NCI-H2227 (cell line): Measurements from ENCODE around the gene TRIM10.

Experiments used
- DNase-seq: peaks from one replicate; lab custom pipeline; 2025; ENCODE audit not compliant: unreplicated experiment; lab: John Stamatoyannopoulos, UW

Gene TRIM10, protein sequence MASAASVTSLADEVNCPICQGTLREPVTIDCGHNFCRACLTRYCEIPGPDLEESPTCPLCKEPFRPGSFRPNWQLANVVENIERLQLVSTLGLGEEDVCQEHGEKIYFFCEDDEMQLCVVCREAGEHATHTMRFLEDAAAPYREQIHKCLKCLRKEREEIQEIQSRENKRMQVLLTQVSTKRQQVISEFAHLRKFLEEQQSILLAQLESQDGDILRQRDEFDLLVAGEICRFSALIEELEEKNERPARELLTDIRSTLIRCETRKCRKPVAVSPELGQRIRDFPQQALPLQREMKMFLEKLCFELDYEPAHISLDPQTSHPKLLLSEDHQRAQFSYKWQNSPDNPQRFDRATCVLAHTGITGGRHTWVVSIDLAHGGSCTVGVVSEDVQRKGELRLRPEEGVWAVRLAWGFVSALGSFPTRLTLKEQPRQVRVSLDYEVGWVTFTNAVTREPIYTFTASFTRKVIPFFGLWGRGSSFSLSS

DNA sequence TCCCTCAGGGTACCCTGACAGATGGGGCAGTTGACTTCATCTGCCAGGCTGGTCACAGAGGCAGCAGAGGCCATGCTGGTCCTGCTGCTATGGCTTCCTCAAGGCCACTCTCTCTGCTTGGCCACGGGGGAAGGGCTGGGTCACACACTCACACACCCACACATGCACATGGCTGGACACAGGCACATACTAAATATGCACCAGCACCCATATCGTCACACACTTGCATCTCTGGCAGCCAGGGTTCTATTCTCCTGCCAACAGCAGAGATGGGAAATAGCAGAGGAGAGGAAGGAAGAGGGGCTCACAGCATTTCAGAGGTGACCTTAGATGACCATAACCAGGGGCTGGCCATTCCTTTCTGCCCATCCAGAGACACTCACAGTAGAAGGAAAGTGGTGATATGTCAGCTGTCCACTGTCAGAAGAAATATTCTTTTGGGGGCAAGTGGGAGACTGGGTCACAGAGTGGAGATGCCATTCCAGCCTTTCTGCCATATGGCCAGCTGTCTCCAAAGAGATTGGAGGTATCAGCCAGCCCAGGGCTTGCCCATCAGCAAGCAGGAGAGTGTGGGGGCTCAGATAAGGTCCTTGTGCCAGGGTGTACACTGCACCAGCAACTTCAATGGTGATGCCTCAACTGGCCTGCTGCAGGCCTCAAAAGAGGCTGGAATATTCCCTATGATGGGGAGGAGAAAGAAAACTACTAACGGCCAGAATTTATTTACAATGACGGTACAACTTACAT lies at the start of gene TRIM10:
TSS of gene TRIM10 (minus strand) at position 427 of the 747 bp plus-strand sequence. CDS start at position 74, 353 bp downstream.
- DNase-seq: no peak

DNA sequence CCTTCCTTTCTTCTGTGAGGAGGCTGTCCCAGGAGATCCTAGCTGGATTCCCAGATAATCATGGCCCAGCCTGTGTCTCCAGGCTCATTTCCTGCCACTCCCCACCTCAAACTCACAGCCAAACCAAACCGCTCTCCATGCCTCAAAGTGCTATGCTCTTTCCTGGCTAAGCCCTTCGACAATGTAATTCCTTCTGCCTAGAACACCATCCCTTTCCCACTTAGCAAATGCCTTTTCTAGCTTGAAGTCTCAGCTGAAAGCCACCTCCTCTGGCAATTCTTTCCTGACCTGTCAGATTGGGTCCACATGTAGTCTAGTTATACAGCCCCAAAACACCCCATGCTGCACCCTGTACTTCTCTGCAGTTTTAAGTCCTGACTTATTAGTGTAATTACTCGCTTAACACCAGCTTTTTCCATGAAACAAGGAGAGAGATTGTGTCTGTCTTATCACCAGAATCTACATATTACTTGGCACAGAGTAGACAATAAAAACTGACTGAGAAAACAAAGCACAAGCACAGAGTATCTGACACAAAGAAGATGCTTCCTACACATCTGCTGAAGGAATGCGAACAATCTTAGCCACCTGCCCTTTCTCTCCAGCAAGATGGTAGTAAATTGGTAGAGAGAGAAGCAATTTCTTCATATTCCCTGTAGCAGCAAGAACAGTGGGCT lies 46.7 kb upstream of the TRIM10 start:
- DNase-seq: no peak

DNA sequence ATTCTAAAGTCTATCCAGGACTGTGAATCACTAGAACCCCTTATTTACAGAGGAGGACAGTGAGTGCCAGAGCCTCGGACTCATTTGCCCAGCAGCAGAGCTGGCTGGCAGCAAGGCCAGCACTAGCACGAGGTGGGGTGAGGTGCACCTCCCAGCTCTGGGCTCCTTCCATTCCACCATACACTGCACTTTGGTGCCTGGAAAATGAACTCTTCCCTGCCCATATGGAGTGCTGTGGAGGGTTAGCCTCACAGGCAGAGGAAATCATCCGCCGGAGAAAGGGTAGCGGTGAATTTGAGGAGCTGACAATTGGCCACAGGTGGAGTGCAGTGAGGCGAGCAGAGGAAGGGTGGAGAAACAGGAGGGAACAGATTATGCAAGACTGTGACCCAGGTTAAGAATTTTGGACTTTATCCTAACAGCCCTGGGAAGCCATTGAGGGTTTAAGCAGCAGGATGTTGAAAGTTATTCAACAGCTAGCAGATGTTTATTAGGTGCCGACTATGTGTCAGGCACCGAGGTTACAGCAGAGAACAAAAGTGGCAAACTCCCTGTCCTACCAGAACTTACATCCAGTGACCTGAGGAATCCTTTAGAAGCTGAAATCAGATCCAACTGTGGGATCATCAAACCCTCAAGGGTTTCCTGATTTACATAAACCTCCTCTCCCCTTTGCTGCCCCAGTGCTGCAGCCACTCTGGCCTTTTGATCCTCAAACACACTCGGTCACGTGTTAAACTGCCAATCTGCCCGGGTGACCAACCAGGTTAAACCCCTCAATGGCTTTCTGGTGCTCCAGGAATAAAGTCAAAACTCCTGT lies 46.0 kb upstream of the TRIM10 start:
- no peak for DNase-seq

DNA sequence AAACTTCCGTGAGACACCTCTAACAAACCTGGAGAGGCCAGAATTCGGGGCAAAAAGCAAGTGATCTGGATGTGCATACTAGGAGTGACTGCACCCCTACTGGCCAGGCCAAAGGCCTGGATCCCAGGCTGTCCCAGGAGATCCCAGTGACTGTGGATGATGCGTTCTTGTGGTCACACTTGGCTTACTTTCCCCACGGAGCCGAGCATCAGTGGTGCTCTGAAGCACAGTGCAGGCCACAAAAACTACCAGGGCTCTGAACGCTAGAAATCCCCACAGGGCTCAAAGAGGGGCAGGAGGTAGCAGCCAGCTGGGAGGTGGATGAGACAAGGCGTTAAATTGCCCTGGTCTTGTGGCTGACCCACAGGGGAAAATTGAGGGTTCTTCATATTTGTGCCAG lies 45.1 kb upstream of the TRIM10 start:
- no peak for DNase-seq

DNA sequence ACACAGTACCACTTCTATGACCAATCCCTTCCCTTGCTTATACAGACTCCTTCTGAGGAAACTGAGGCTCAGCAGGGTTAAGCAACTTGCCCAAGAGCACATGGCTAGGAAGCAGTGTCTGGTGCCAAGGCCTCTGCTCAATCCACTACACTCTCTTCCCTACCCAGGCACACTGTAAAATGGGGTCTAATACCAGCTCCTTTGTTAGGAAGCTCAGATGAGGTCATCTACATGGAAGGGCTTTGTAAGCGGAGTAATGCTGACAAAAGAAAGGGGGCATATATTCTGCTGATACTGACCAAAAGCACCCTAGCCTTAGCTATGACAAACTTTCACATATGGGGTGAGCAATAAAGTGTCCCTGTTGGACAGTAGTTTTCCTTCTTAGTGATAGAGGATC lies 43.1 kb upstream of the TRIM10 start:
- no peak for DNase-seq

DNA sequence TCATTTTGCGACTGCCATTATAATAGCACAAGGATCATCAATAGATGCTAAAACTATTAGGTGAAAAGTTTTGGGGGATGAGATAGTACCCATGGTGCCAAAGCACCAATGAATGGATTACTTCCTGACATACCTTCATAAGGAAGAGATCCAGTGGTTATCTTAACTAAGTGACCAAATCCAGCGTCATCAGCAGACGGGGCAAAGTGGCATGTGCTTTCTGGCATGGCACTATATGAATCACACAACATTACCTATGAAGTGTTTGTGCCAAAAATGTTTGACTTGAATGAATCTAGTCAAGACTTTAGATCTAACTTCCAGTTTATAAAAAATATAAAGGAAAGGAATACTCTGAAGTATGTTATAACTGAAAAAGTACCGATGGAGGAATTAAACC lies 41.4 kb upstream of the TRIM10 start:
- no peak for DNase-seq

DNA sequence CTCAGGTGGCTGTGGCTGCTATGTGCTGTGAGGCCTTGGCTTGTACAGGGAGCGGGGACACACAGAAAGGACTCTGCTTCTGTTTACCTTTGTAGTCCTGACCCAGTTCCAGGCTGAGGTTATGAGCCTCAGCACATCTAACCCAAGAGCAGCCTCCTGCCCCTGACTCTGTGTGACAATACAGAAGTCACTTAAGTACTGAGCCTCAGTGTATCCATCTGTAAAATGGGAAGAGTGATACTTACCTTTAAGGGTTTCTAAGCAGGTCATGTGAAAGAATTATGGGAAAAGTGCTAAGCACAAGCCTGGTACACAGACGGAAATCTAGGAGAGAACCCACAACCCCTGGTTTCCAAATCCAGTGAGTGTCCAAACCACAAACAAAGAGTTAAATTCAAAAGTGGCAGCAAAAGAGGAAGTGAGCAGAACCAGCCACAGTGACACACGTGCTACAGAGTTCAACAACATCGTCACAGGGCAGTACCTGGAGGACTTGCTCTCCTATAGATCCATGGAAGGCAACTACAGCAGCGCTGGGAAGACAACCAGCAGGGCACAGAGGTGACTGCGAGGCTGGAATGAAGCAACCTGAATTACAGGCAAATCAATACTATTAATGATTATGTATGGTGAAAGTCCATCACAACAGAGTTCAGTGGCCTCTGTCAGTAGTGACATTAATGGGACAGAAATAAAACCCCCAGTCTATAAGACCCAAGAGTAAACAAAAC lies 39.7 kb upstream of the TRIM10 start:
- no peak for DNase-seq

DNA sequence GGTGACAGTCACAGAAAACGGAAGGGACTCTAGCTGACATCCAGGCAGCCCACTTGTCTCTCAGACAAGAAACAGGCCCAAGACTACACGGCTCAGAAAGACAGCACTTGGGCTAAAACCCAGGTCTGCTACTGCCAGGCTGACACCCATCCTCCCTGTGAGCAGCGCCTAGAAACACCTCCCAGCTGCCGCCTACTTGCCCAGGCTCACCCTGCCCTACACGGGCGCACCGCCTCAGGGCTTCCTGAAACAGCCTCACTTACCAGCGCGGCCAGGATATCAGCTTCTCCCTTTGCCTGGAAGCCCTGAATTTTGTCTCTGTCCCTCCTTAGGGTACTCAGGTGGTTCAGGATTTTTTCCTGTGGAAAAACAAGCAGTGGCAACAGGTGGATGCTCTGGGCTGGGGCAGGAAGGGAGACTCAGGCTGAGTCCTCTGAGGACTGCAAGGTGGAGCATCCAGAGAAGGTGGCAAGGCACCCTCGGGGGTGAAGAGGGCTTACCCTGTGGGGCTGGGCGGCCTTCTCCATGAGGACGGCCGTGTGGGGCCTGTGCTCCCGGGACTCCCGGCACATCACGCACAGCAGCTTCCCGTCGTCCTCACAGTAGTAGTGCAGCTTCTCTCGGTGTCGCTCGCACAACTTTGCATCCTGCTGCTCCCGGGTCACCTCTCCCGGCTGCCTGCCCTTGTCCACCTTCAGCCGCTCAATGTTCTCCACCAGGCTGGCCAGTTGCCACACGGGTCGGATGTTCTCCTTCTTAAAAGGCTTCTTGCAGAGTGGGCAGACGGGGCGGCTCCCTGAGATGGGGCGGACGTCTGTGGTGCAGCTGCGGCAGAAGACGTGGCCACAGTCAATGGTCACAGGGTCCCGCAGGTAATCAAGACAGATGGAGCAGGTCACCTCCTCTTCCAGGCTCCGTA lies 37.4 kb upstream of the TRIM10 start:
- DNase-seq: no peak

DNA sequence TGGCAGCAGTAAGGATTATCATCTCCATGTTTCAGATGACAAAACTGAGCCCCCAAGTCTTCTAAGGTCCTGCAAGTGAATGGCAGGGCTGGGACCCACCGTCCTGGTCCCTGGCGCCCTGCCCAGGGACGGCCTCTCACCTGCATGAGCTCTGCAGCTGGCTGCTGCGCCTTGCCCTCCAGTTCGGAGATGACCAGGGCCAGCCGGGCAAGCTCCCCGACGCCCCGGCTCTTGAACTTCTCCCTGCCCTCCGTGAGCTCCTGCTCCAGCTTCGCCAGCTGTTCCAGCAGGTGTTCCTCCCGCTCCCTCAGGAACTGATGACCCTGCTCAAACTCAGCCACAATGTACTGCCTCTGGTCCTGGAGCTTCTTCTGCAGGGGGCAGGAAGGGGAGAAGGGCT lies 35.4 kb upstream of the TRIM10 start:
- DNase-seq: no peak

DNA sequence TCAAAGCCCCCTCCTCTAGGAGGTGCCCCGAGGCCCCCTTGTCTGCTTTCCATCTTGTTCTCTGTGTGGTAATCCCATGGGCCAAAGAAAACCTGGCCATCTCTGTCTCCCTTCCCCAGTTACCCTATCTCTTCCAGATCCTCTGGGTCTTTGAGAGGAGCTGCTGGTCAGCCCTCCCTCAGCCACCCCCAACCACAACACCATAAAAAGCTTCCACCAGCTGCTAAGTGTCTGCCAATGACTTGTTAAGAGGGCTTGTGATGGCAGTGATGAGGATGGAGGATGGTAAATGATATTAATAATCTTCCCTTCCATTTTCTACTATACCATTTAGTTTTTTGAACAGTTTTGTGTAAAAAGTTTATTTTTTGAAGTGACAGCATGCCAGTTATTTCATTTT lies 34.9 kb upstream of the TRIM10 start:
- no peak for DNase-seq

DNA sequence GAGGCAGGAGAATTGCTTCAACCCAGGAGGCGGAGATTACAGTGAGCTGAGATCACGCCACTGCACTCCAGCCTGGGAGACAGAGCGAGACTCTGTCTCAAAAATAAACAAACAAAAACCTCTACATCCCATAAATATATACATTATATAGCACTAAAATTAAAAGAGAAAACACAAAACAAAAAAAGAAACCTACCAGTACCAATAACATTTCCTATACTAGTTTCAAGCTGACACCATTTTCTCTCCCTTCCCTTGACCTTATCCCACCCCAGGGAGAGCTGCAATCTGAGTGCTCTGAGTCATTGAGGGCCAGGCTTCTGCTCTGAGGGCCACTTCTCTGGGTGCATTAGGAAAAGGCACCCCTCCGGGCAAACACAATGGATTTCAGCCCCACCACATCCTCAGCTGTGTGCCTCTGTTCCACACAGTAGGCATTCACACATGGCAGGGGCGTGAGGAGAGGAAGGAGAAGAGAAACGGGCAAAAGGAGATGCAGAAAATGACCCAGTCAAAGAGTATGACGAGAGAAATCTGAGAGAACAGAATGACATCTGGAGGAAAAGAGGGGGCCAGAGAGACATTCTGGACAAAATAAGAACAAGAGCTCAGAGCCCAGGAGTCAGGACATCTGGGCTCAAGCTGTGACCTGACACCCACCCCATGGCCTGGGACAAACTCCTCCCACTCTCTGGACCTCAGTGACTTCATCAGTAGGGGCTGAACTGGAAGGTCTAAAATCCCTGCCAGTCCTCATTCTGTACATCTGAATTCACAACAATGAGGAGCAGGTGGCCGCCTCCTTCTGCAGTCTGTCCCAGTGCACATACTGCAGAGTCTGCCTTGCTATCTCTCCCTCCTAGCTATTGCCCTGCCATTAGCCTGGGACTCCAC lies 34.0 kb upstream of the TRIM10 start:
- DNase-seq: no peak

DNA sequence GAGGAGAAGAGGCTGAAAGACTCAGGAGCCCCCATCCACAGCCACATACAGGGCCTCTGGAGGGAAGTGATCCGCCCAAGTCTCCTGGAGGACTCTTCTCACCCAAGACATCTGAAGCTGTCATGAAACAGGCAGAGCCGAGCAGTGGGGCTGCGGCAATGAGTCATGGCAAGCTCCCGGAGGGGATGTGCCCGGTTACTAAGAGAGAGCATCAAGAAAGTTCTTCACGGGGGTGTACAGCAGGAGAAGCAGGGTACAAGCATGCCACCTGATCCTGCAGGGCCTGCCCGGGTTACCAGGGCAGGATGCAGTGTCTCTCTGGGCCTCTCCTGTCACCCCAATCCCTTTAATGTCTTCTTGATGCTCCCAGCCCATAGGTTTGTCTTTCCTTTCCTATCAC lies 31.1 kb upstream of the TRIM10 start:
- no peak for DNase-seq

DNA sequence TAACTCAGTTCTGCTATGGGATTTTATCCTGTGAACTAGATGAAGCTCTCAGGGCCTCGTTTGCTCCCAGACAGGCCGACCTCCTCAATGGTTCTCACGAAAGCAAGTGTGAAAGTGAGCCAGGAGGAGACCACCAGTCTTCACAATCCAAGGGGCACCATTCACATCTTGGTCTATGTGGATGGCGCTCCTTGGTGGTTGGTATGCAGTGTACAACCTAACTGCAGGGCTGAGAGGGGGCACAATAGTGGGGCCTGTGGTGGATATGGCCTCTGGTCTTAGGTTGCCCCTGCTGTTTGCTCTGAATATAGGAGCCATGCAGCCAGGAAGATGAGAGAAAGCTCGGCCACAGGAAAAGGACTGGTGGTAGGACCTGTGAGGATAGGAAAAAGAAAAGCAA lies 27.5 kb upstream of the TRIM10 start:
- DNase-seq: no peak

DNA sequence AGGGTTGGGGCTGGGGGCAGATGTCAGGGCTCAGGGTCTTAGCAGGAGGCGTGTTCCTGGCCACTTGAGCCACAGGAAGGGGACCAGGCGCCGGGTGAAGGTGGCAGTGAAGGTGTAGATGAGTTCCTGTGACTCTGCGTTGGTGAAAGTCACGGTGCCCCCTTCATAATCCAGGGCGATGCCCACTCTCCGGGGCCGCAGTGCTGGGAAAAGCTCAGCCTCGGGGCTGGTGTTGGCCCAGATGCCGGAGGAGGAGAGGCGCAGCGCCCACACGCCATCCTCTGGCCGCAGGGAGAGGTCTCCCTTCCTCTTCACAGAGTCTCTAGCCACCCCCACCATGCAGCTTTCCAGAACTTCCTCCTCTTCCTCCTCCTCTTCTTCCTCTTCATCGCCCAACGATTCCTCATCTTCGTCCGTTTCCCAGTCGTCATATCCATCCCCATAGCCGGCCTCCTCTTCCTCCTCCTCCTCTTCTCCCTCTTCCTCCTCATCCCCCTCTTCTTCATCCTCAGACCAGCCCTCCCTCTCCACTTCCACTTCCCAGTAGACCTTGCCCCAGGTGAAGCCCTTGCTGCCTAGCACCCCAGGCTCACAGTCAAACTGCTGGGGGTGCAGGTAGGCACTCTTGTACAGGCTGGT lies 25.0 kb upstream of the TRIM10 start:
- DNase-seq: no peak

DNA sequence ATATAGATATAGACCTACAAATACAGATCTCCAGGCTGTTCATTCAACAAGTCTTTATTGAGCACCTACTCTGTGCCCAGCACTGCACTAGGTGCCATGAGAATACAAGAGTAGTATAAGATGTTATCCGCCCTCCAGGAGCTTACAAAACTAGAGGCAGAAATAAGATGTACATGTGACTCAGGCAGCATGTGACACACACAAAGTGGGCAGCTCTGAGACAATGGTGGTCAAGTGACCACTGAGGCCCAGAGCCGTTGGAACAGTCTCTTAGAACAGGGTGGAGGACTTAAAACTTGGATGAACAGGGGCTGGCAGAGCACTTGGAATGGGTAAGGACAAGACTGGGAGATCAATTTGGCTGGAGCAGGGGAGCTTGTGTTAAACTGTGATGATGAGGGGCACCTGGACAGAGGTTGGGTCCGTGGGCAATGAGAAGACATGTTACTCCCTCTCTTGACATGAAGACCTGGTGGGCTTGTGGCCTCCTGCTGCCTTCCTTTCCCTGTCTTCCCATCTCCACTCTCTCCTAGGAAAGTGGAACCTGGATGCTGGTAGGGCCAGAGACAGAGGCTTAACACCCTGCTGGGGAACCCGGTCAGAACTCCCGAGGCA lies 23.5 kb upstream of the TRIM10 start:
- no peak for DNase-seq

DNA sequence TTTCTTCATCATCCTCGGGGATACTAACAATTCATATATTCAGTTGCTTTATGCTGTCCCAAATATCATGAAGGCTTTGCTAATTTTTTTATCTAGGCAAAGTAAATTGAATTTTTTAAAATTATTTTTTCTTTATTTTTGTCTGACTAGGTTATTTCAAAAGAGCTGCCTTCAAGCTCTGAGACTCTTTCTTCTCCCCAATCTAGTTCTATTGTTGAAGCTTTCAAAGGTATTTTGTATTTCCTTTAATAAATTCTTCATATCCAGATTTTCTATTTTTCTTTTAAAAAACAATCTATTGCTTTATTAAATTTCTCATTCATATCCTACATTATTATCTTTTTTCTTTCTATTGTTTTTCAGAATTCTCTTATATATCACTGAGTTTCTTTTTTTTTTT lies 19.1 kb upstream of the TRIM10 start:
- no peak for DNase-seq

DNA sequence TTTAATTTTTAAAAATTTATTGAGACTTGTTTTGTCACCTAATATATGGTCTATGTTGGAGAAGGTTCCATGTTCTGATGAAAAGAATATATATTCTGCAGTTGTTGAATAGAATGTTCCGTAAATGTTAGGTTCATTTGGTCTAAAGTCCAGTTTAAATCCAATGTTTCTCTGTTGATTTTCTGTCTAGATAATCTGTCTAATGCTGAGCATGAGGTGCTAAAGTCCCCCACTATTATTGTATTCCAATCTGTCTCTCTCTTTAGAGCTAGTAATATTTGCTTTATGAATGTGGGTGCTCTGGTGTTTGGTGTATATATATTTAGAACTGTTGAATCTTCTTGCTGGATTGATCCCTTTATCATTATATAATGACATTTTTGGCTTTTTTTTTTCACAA lies 17.8 kb upstream of the TRIM10 start:
- DNase-seq: no peak
